ENCODE measurements around the gene MARCHF10.

Gene MARCHF10

GRCh38 chr17:62763891-62764600 is 44.1 kb downstream of the MARCHF10 start:
- no peak overlapping the region for H3K4me3 ChIP-seq (ENCODE audit: control insufficient read depth, low read depth, low read length)
- DNase-seq (ENCODE audit: low read depth): no peak
- no peak for TF ChIP-seq CTCF (conservative IDR thresholded peaks at IDR 0.05; ENCODE audit: control insufficient read depth, insufficient read depth, low read depth, low read length)

GRCh38 chr17:62761884-62762283 is 46.2 kb downstream of the MARCHF10 start:
- no peak overlapping the region for H3K4me3 ChIP-seq (ENCODE audit: control insufficient read depth, low read depth, low read length)
- no peak for DNase-seq (ENCODE audit: low read depth)
- no peak for TF ChIP-seq CTCF (conservative IDR thresholded peaks at IDR 0.05; ENCODE audit: control insufficient read depth, insufficient read depth, low read depth, low read length)

GRCh38 chr17:62760945-62761267 is 47.2 kb downstream of the MARCHF10 start:
- H3K4me3 ChIP-seq (ENCODE audit: control insufficient read depth, low read depth, low read length): no peak overlapping the region
- TF ChIP-seq CTCF (conservative IDR thresholded peaks at IDR 0.05; ENCODE audit: control insufficient read depth, insufficient read depth, low read depth, low read length): no peak
- no peak for DNase-seq (ENCODE audit: low read depth)

GRCh38 chr17:62760059-62760944 is 47.8 kb downstream of the MARCHF10 start:
- no peak overlapping the region for H3K4me3 ChIP-seq (ENCODE audit: control insufficient read depth, low read depth, low read length)
- DNase-seq (ENCODE audit: low read depth): peak; percentile 66
- TF ChIP-seq CTCF (conservative IDR thresholded peaks at IDR 0.05; ENCODE audit: control insufficient read depth, insufficient read depth, low read depth, low read length): no peak

- no peak for TF ChIP-seq CTCF (conservative IDR thresholded peaks at IDR 0.05; ENCODE audit: control insufficient read depth, insufficient read depth, low read depth, low read length)
- DNase-seq (ENCODE audit: low read depth): peak; percentile 63
Measured at GRCh38 chr17:62757500-62757951, 50.6 kb downstream of the MARCHF10 start.

GRCh38 chr17:62756198-62756597 is 51.9 kb downstream of the MARCHF10 start:
- no peak for DNase-seq (ENCODE audit: low read depth)
- H3K4me3 ChIP-seq (ENCODE audit: control insufficient read depth, low read depth, low read length): no peak overlapping the region
- TF ChIP-seq CTCF (conservative IDR thresholded peaks at IDR 0.05; ENCODE audit: control insufficient read depth, insufficient read depth, low read depth, low read length): no peak

More at GRCh38 chr17:62757500-62757951, 50.6 kb downstream of the MARCHF10 start:
- H3K4me3 ChIP-seq (ENCODE audit: control insufficient read depth, low read depth, low read length): no peak overlapping the region

Data from fibroblast of mammary gland (primary cell).